GM21529 (cell line): ENCODE results near the gene SUZ12.
"Not testable (repeated sequence)": the region's sequence is repeated elsewhere in the genome, so short reads cannot be mapped to it uniquely, and the experiment has no call there.

Experiments used
- ATAC-seq: cut with Tn5 transposase; IDR thresholded peaks from one replicate; pipeline ENCODE4 v1.9.1; 2021; ENCODE audit not compliant: unreplicated experiment

Gene SUZ12

DNA sequence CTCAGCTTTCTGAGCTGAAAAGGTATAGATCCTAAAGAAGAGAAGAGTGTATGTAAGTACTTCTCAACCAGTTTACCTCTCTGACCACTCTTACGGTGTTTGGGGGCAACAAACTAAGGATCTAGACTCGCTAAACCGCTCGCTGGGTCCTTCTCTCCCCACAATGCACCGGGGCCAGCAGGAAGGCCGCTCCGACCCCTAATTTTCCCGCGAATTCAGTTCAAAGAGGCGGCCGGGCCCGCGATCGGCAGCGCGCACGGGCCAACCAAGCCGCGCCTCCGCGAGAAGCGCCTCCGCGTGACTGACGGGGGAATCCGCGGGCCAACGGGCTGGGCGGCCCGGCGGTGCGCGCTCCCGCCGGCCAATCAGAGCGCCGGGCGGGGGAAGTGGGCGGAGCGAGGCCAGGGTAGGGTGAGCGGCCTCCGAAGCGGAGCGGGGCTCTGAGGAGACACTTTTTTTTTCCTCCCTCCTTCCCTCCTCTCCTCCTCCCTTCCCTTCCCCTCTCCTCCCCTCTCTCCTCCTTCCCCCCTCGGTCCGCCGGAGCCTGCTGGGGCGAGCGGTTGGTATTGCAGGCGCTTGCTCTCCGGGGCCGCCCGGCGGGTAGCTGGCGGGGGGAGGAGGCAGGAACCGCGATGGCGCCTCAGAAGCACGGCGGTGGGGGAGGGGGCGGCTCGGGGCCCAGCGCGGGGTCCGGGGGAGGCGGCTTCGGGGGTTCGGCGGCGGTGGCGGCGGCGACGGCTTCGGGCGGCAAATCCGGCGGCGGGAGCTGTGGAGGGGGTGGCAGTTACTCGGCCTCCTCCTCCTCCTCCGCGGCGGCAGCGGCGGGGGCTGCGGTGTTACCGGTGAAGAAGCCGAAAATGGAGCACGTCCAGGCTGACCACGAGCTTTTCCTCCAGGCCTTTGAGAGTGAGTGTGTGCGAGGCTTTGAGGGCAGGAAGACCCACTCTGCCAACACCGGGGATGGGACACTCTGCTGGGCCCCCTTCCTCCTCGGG is at the start of gene SUZ12:
Gene SUZ12 (plus strand): TSS at position 393 of the 995 bp plus-strand sequence. CDS start 240 bp downstream, at position 633.
- ATAC-seq: peak; percentile 92

- no peak for ATAC-seq
Measured at GRCh38 chr17:31888124-31888523, 48.7 kb upstream of the SUZ12 start.

GRCh38 chr17:31900877-31901276 is 35.9 kb upstream of the SUZ12 start:
- no peak for ATAC-seq

DNA sequence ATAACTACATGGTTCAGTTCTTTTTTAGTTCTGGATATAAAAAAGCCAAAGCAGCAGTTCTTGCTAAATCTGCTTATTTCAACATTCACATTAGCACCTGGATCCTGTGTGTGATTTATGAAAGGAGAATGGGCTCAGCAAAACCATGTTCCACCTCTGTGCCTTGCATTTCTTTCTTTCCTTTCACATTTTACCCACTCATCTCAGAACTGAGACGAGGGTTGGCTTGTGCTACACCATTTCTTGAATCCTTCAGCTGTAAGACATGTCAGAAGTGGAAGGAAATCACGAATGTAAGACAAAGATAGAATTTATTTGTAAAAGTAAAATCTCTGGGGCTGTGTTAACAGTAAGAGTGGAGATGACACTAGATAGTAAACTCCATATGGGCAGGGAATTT is 34.1 kb upstream of the SUZ12 start:
- ATAC-seq: no peak

DNA sequence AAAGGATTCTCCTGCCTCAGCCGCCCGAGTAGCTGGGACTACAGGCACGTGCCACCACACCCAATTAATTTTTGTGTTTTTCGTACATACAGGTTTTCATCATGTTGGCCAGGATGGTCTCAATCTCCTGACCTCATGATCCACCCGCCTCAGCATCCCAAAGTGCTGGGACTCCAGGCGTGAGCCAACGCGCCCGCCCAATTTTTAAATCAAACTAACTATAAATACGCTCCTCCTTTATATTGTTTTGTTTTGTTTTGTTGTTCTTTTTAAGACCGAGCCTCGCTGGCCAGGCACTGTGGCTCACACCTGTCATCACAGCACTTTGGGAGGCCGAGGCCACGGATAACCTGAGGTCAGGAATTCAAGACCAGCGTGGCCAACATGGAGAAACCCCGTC is 33.4 kb upstream of the SUZ12 start:
- ATAC-seq: no peak

DNA sequence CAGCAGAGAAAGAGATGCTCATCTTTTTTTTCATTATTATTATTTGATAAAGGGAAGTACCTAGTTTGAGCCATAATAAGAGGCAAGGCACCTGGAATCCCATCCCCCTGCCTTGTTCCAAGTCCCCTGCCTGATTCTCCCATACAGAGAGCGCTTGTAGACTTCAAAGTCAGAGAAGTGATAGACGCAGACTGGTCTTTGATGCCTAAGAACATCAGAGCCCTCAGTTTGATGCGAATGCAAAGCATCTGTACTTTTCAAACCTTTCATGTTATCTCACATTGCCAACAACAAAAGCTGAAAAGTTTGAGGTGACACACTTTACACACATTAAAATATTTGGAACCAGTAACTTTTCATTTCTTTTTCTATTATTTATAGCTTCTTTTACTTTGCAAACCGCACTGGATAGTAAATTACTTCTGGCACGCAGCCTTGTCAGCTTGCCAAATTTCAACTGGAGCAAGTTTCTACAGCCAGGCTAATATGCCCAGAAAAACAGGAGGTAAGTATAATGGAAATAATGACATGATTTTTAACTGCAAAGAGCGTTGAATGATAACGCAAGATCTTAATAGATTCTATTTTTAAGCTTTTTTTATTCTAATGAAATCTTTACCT is 29.4 kb upstream of the SUZ12 start:
- no peak for ATAC-seq

- ATAC-seq: no peak
Measured at GRCh38 chr17:31908386-31908785, 28.4 kb upstream of the SUZ12 start.

GRCh38 chr17:31912705-31913104 is 24.1 kb upstream of the SUZ12 start:
- not testable (repeated sequence) for ATAC-seq

DNA sequence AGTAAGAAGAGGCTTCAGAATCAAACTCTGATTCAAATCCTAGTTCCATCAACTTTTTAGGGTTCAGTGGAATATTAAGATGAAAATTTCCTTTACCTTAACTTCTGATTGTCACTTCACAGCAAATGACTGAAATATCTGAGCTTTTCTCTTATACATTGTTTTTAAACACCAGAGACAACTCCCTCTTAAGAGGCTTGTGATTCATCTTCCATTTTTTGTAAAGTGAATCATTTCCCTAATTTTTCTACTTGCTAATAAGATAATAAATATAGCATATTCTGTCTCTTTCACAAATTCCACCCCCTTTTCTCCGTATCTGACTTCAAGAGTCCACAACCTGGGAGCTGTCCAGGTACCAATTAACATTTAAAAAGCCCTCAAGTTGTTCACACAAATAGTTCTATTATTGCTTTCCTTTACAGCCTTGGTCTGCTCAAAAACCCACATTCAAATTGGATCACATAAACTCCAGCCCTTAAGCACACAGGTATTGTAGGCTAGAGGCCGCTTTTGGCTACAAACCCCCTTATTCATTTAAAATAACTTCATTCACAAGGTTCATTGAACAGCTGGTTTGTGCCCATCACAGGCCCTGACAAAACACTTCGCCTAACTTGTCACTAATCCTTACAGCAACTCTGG is 21.2 kb upstream of the SUZ12 start:
- ATAC-seq: no peak

- no peak for ATAC-seq
Measured at GRCh38 chr17:31916491-31917064, 20.2 kb upstream of the SUZ12 start.

DNA sequence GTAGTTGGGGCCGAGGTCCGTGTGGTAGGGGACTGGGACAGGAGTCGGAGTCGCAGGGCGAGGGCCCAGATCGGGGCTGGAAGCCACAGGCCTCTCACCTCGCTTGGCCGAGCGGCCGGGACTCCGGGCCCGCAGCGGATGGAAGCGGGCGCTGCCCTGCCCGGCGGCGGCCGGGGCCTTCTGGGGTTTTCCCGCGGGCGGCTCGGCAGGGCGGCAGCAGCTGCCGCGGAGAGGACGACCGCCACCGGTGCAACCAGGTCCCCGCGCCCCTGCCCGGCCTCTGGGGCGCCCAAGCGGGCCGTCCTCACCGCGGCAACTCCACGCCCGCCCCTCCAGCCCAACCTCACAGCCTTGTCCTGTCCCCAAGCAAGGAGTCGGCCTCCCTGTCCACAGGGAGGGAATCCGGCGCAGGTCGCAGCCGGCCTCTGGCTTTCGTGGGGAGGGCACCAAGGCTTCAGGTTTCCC is 19.7 kb upstream of the SUZ12 start:
- ATAC-seq: no peak

- not testable (repeated sequence) for ATAC-seq
Measured at GRCh38 chr17:31917721-31918120, 19.1 kb upstream of the SUZ12 start.

GRCh38 chr17:31918701-31919128 is 18.1 kb upstream of the SUZ12 start:
- no peak for ATAC-seq

DNA sequence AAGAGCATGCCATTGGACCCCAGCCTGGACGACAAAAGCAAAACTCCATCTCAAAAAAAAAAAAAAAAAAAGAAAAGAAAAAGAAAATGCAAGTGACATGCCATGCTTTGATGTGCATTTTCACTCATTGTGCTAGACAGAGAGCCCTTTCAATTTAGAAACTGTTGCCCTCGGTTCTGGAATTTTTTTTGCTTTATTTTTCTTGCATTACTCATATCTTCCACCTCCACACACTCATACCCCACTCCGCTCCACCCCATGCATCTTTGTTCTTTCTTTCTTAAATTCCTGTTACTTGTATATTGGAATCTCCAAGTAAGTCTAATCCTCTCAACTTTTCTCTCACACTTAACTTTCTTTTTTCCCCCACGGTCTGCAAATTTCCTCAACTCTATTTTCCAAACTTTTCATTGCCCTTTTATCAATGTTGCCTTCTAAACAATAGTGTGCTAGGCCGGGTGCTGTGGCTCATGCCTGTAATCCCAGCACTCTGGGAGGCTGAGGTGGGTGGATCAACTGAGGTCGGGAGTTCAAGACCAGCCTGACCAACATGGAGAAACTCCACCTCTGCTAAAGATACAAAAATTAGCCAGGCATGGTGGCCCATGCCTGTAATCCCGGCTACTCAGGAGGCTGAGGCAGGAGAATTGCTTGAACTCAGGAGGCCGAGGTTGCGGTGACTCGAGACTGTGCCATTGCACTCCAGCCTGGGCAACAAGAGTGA is 16.8 kb upstream of the SUZ12 start:
- ATAC-seq: no peak

DNA sequence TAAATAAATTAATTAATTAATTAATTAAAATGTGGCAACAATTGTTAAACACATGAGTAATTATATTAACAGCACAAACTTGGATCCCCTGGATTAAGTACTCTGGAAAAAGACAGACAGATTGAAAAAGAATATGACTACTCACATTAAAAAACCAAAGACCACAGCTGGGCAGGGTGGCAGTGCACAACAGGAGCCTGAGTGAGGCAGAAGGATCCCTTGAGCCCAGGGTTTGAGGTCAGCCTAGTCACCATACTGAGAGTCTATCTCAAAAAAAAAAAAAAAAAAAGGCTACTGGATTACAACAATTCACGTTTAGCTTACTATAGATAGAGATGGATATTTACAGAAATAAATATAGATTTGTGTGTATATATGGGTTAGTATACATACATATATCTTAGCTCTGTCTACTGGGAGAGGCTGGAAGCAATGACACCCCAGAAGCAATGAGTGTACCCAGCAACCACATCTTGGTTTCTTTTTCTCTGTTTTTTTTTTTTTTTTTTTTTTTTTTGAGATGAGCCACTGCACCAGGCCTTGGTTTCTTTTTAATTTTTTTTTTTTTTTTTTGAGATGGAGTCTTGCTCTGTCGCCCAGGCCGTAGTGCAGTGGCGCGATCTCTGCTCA is 10.6 kb upstream of the SUZ12 start:
- no peak for ATAC-seq

DNA sequence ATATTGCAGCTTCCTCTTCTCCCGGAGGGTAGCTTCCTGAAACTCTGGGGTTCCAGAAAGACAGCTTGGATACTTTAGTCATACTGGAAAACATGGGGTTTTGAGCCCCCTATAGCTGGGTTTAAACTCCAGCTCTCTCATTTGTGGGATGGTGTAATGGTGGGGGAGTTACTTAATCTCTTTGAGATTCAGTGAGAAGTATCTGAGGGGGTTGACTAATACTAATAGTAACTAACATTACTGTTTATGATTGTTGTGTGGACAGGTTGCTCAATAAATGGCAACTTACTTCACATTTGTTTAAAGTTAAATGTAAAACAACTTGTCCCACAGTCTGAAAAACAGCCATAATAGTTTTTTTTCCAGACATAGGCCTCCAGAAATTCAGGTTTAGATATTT is 5.1 kb upstream of the SUZ12 start:
- ATAC-seq: no peak

DNA sequence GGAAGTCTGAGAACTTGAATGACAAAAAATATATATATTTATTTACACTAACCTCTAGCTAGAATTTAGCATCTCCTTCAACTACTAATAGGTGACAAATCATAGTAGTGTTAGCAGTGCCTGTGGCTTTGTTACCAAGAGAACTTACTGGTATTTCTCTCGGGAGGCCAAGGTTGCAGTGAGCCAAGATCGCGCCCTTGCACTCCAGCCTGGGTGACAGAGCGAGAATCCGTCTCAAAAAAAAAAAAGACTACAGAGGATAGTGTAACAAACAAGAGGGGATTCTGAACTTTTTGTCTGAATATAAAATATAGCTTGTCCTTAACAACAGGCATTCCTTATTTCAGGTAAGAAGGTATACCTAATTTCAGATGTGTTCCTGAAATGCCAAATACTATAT is 1.3 kb upstream of the SUZ12 start:
- no peak for ATAC-seq

GRCh38 chr17:31937926-31938641 is 1.3 kb downstream of the SUZ12 start:
- ATAC-seq: not testable (repeated sequence)

DNA sequence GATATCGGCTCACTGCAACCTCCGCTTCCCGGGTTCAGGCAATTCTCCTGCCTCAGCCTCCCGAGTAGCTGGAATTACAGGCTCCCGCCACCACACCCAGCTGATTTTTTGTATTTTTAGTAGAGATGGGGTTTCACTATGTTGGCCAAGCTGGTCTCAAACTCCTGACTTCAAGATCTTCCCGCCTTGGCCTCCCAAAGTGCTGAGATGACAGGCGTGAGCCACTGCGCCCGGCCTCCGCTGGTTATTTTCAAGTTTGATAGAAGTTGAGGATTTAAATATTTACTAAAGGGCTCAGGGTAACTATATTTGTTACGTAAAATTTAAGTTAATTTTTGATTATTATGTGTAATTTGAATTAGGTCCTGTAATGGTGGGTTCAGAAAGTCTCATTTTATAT is 5.1 kb downstream of the SUZ12 start:
- ATAC-seq: not testable (repeated sequence)
